T-cell (primary cell): ENCODE results near the gene TRIM6. TPM values are rescaled to one million over a fixed set of nuclear protein-coding genes. Genes with fewer than 3 reads are reported as not detected.
"Not testable (repeated sequence)": the region's sequence is repeated elsewhere in the genome, so short reads cannot be mapped to it uniquely, and the experiment has no call there.

Source experiments
- ATAC-seq, 4 experiments: fragments of 200-7000 bp in 3 of 4; fragments of 150-1000 bp in 1 of 4; cut with Tn5 transposase; replicated peaks in 1 of 4; 1 replicate in 3 of 4; 2 replicates in 1 of 4; pipeline ENCODE4 v1.10.0; 2021; ENCODE audit warnings: moderate library complexity in 3 of 4, mild to moderate bottlenecking in 2 of 4, moderate number of reproducible peaks in 1 of 4
- CTCF ChIA-PET, 2 donors: fragments of 300-600 bp; sonication (Branson Sonifier 250); formaldehyde crosslinking; loops; one replicate each; lab custom pipeline; 2022; ENCODE audit warnings: antibody characterized with exemption in 2 of 2; lab: Charles Lee
- POLR2A ChIA-PET, 2 donors: fragments of 300-600 bp; sonication (Branson Sonifier 250); formaldehyde crosslinking; loops; one replicate each; lab custom pipeline; 2022; ENCODE audit warnings: antibody characterized with exemption in 2 of 2; lab: Charles Lee
- DNase-seq, 35 experiments: peaks; one replicate each; pipeline versions ENCODE4 v3.0.0 to v3.0.0-alpha.2; 2013 to 2023
- H3K27ac ChIP-seq: one replicate; pipeline ENCODE4 v1.5.1; 2013; ENCODE audit warnings: low read length
- H3K27me3 ChIP-seq, 2 experiments: replicated peaks in 1 of 2; 1 replicate in 1 of 2; 2 replicates in 1 of 2; pipeline versions ENCODE4 v1.6.1 to v1.7.0; 2013; ENCODE audit warnings: low read length in 1 of 2, mixed read lengths in 1 of 2; ENCODE audit not compliant: control insufficient read depth in 2 of 2, insufficient read depth in 2 of 2; ENCODE audit errors: extremely low read depth in 1 of 2
- H3K36me3 ChIP-seq, 2 donors: 1 replicate in 1 of 2; 2 replicates in 1 of 2; pipeline versions ENCODE4 v1.6.1 to v1.7.0; 2013; ENCODE audit warnings: low read length in 1 of 2; ENCODE audit not compliant: control insufficient read depth in 2 of 2, insufficient read depth in 1 of 2; ENCODE audit errors: extremely low read depth in 1 of 2
- H3K4me1 ChIP-seq, 2 experiments: 1 replicate in 1 of 2; 2 replicates in 1 of 2; pipeline versions ENCODE4 v1.6.1 to v1.7.0; 2013; ENCODE audit warnings: low read length in 2 of 2, mixed read lengths in 1 of 2; ENCODE audit not compliant: insufficient read depth in 2 of 2, control insufficient read depth in 1 of 2; ENCODE audit errors: extremely low read depth in 1 of 2
- H3K4me3 ChIP-seq, 2 donors: 1 replicate in 1 of 2; 2 replicates in 1 of 2; pipeline versions ENCODE4 v1.5.1 to v1.7.0; 2013; ENCODE audit warnings: mild to moderate bottlenecking in 2 of 2, low read length in 1 of 2, moderate library complexity in 1 of 2; ENCODE audit not compliant: control insufficient read depth in 1 of 2; ENCODE audit errors: extremely low read depth in 1 of 2
- H3K9me3 ChIP-seq: 2 replicates; pipeline ENCODE4 v1.7.0; 2013
- H3K27ac Mint-ChIP-seq, 2 donors: one replicate each; pipeline ENCODE4 v1.8.0; 2020 to 2021; ENCODE audit warnings: mild to moderate bottlenecking in 2 of 2, mixed read lengths in 2 of 2
- H3K27me3 Mint-ChIP-seq, 2 donors: one replicate each; pipeline ENCODE4 v1.8.0; 2021 to 2022; ENCODE audit warnings: mixed read lengths in 2 of 2
- H3K36me3 Mint-ChIP-seq: one replicate; pipeline ENCODE4 v1.8.0; 2021; ENCODE audit warnings: mixed read lengths
- H3K4me1 Mint-ChIP-seq, 3 donors: one replicate each; pipeline ENCODE4 v1.8.0; 2020 to 2022; ENCODE audit warnings: mixed read lengths in 3 of 3, mild to moderate bottlenecking in 1 of 3
- H3K4me3 Mint-ChIP-seq, 3 donors: one replicate each; pipeline ENCODE4 v1.8.0; 2020 to 2022; ENCODE audit warnings: mild to moderate bottlenecking in 3 of 3, mixed read lengths in 3 of 3, moderate library complexity in 3 of 3
- H3K9me3 Mint-ChIP-seq, 3 donors: one replicate each; pipeline ENCODE4 v1.8.0; 2020 to 2022; ENCODE audit warnings: mixed read lengths in 3 of 3
- WGBS: methylation state at CpG from one replicate; pipeline ENCODE4 v1.1.5; 2013; ENCODE audit warnings: missing lambda C conversion rate; ENCODE audit not compliant: insufficient coverage; 5-methylcytosine and 5-hydroxymethylcytosine counted together
- total RNA-seq, 35 experiments: library from RNA in 6 of 35; stranded (reverse) in 6 of 35; fragments of 120-200 nt in 1 of 35; gene quantifications; one replicate each; pipeline versions ENCODE4 v1.2.1 to v1.2.4 and lab custom pipeline; 2013 to 2026

Gene TRIM6
- total RNA-seq, 5 donors from 2014 or later (not counting 1 experiment from before 2014, with no cell fraction given), result 0.13 to 0.14 TPM; not detected in 3

DNA sequence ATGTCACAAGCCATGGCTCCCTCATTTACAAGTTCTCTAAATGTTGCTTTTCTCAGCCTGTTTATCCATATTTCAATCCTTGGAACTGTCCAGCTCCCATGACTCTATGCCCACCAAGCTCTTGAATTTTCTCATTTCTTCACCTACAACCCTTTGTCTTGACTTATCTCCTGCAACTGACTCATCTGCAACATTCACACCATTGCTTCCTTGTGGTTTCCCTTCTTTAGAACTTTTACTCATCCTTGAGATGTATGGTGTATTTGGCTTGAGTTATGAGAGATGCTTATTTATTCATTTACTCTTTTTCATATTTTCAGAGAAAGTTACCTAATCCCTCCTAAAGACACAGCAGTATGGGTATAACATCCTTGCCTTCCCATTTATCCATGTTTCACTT is 47.1 kb downstream of the TRIM6 start:
- Mint-ChIP-seq H3K9me3 (peaks cover 0 to 3% (median 0%) of the 10 kb centered on the region in 3 donors), H3K4me3 (no peak overlapping the region), H3K4me1 (no peaks in the 10 kb centered on the region), H3K27ac (no peak overlapping the region), H3K27me3 (no peaks in the 10 kb centered on the region), H3K36me3 (peaks cover 52% of the 10 kb centered on the region)
- Histone ChIP-seq H3K4me3 (no peak overlapping the region), H3K36me3 (peaks cover 0 to 34% of the 10 kb centered on the region in 2 donors), H3K9me3 (no peaks in the 10 kb centered on the region), H3K27me3 (no peaks in the 10 kb centered on the region), H3K27ac (no peak overlapping the region), H3K4me1 (no peaks in the 10 kb centered on the region)
- DNase-seq (no peak), ATAC-seq (no peak)
- CTCF ChIA-PET, result no interaction called here
- POLR2A ChIA-PET, result no interaction called here

DNA sequence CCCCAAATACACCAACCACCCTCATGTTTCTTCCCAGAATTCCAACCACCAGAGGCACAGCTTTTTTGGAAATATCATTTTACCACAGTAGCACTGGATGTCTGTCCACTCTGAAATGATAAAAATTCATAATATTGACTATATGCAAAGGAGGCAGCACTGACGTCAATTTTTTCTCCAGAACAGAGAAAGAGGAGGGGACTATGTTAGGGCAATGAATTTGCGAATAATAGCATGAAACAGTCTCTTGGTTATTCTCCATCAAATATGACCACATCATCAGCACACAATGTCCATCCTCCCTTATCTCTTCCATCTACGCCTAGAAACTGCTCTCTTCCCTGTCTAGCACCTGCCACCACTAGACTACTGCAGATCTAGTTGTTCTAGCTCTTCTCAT is 49.7 kb downstream of the TRIM6 start:
- Histone ChIP-seq H3K27ac (no peak overlapping the region), H3K27me3 (no peaks in the 10 kb centered on the region), H3K4me3 (no peak overlapping the region), H3K9me3 (no peaks in the 10 kb centered on the region), H3K4me1 (no peaks in the 10 kb centered on the region), H3K36me3 (peaks cover 0 to 23% of the 10 kb centered on the region in 2 donors)
- no peak overlapping the region for H3K4me3 Mint-ChIP-seq
- WGBS, result 92% methylated on average over 1 of the region's 3 CpGs
- H3K4me1 Mint-ChIP-seq, result no peaks in the 10 kb centered on the region
- POLR2A ChIA-PET, result no interaction called here
- no peaks in the 10 kb centered on the region for H3K27me3 Mint-ChIP-seq
- DNase-seq (no peak), ATAC-seq (no peak)
- H3K36me3 Mint-ChIP-seq, result peaks cover 37% of the 10 kb centered on the region
- H3K9me3 Mint-ChIP-seq, result no peaks in the 10 kb centered on the region
- CTCF ChIA-PET, result no interaction called here
- H3K27ac Mint-ChIP-seq, result no peak overlapping the region

DNA sequence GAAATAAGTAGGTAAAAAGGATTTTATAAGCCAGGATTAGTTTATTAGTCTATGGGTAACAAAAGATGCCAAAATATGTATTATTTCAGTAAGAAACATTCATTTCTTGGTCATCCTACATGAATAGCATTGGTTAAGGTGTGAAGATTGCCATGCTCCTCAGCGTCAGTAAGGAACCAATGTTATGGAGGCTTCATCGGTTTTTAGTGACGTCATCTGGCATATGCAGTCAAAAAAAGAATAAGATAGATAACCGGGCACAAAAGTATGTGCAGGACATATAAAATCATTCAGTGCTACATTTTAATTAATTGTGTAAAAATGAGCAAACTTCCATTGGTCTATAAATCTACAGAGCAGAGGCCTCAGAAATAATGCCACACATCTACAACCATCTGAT is 59.0 kb downstream of the TRIM6 start:
- no peak overlapping the region for H3K4me3 ChIP-seq
- H3K9me3 ChIP-seq, result no peaks in the 10 kb centered on the region
- ChIA-PET CTCF (no interaction called here), POLR2A (no interaction called here)
- no peak for DNase-seq
- H3K27ac ChIP-seq, result no peak overlapping the region
- peaks cover 29% of the 10 kb centered on the region for H3K36me3 Mint-ChIP-seq
- H3K27ac Mint-ChIP-seq, result no peak overlapping the region
- H3K27me3 Mint-ChIP-seq, result no peaks in the 10 kb centered on the region
- no peaks in the 10 kb centered on the region for H3K36me3 ChIP-seq
- 100% methylated on average over 1 of the region's 4 CpGs for WGBS
- H3K4me1 ChIP-seq, result no peaks in the 10 kb centered on the region
- no peak for ATAC-seq
- H3K9me3 Mint-ChIP-seq, result peaks cover 2 to 11% (median 4%) of the 10 kb centered on the region in 3 donors
- H3K4me3 Mint-ChIP-seq, result no peak overlapping the region
- H3K4me1 Mint-ChIP-seq, result peaks cover 0 to 6% (median 0%) of the 10 kb centered on the region in 3 donors
- H3K27me3 ChIP-seq, result no peaks in the 10 kb centered on the region

DNA sequence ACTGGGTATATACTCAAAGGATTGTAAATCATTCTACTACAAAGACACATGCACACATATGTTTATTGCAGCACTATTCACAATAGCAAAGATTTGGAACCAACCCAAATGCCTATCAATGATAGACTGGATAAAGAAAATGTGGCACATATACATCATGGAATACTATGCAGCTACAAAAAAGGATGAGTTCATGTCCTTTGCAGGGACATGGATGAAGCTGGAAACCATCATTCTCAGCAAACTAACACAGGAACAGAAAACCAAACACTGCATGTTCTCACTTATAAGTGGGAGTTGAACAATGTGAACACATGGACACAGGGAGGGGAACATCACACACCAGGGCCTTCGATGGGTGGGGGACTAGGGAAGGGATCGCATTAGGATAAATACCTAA is 60.5 kb downstream of the TRIM6 start:
- H3K9me3 Mint-ChIP-seq, result peaks cover 2 to 11% (median 4%) of the 10 kb centered on the region in 3 donors
- H3K27ac Mint-ChIP-seq, H3K27ac ChIP-seq, H3K4me1 ChIP-seq, H3K4me1 Mint-ChIP-seq, CTCF ChIA-PET, H3K4me3 Mint-ChIP-seq, H3K9me3 ChIP-seq, H3K27me3 ChIP-seq, POLR2A ChIA-PET, H3K4me3 ChIP-seq, DNase-seq, H3K27me3 Mint-ChIP-seq, ATAC-seq, H3K36me3 ChIP-seq: not testable (repeated sequence)
- peaks cover 23% of the 10 kb centered on the region for H3K36me3 Mint-ChIP-seq
- 100% methylated on average over 2 of the region's 2 CpGs for WGBS

DNA sequence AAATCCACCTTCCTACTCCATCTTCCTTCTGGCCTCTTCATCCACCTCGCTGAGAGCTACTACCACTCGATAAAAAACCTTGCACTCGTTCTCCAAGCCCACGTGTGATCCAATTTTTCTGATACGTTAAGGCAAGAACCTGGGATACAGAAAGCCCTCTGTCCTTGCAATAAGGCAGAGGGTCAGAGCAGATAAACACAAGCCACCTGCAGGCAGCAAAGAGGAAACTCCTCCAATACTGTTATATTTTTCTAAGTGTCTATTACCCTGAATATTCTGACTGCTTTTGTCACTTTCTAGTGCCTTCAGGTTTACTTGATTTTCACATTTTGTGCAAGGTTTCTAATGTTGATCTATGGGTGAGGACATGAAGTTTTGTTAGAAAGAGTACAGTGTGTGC is 61.9 kb downstream of the TRIM6 start:
- no peak for ATAC-seq
- no peaks in the 10 kb centered on the region for H3K27me3 Mint-ChIP-seq
- H3K4me3 ChIP-seq, result no peak overlapping the region
- POLR2A ChIA-PET, result no interaction called here
- 88% methylated on average over 5 of the region's 5 CpGs for WGBS
- peaks cover 21% of the 10 kb centered on the region for H3K36me3 Mint-ChIP-seq
- no peaks in the 10 kb centered on the region for H3K4me1 ChIP-seq
- peaks cover 0 to under 1% (median 0%) of the 10 kb centered on the region in 3 donors for H3K4me1 Mint-ChIP-seq
- H3K4me3 Mint-ChIP-seq, result no peak overlapping the region
- no peak overlapping the region for H3K27ac Mint-ChIP-seq
- H3K27me3 ChIP-seq, result no peaks in the 10 kb centered on the region
- no peak overlapping the region for H3K27ac ChIP-seq
- no peaks in the 10 kb centered on the region for H3K36me3 ChIP-seq
- CTCF ChIA-PET, result no interaction called here
- H3K9me3 ChIP-seq, result no peaks in the 10 kb centered on the region
- DNase-seq, result no peak
- H3K9me3 Mint-ChIP-seq, result peaks cover 0 to 7% (median 0%) of the 10 kb centered on the region in 3 donors

Other genes with a start within 250 kb of the TRIM6 start
- gene OR51B6, start 245.1 kb upstream of the TRIM6 start, total RNA-seq, result not detected
- not detected for gene OR51M1, start 212.8 kb upstream of the TRIM6 start, total RNA-seq
- gene OR51Q1, start 174.5 kb upstream of the TRIM6 start, total RNA-seq, result not detected
- not detected for gene OR51I1, start 155.1 kb upstream of the TRIM6 start, total RNA-seq
- gene OR51I2, start 147.3 kb upstream of the TRIM6 start, total RNA-seq, result not detected
- not detected for gene OR52D1, start 108.0 kb upstream of the TRIM6 start, total RNA-seq
- gene UBQLN3, start 86.7 kb upstream of the TRIM6 start, total RNA-seq, result under 1 TPM in 3 of 5 donors, not detected in 2; 0.16 to 0.37 (median 0.25) TPM
- 1 to 10 TPM in 1 of 5 donors, under 1 TPM in 4; 0.46 to 1.0 (median 0.63) TPM for gene UBQLNL, start 79.9 kb upstream of the TRIM6 start, total RNA-seq
- under 1 TPM in 2 of 5 donors, not detected in 3; 0.25 to 0.26 TPM for gene OR52H1, start 48.1 kb upstream of the TRIM6 start, total RNA-seq
- gene OR52B6, start 15.8 kb upstream of the TRIM6 start, total RNA-seq, result not detected
- 10 to 100 TPM in 3 of 5 donors, 1 to 10 TPM in 2; 7.4 to 13.5 (median 10.4) TPM for gene TRIM34, start 28.4 kb downstream of the TRIM6 start, total RNA-seq
- gene TRIM5, start 88.4 kb downstream of the TRIM6 start, total RNA-seq, result 10 to 100 TPM; 17.6 to 38.2 (median 31.6) TPM
- gene TRIM22, start 93.2 kb downstream of the TRIM6 start, total RNA-seq, result 100 to 1,000 TPM; 256 to 397 (median 320) TPM
- gene OR56B1, start 139.8 kb downstream of the TRIM6 start, total RNA-seq, result under 1 TPM; 0.20 to 0.78 (median 0.37) TPM
- gene OR52N4, start 157.6 kb downstream of the TRIM6 start, total RNA-seq, result 1 to 10 TPM; 1.4 to 3.8 (median 2.3) TPM
- not detected for gene OR52N5, start 186.7 kb downstream of the TRIM6 start, total RNA-seq
- not detected for gene OR52N1, start 194.6 kb downstream of the TRIM6 start, total RNA-seq
- not detected for gene OR52N2, start 212.3 kb downstream of the TRIM6 start, total RNA-seq
- not detected for gene OR52E6, start 245.3 kb downstream of the TRIM6 start, total RNA-seq